NCI-H187 treated with DMSO at 0.1 percent for 48 hours (cell line): Measurements from ENCODE around the gene PEMT.

ENCODE experiments used
- DNase-seq: peaks from one replicate; lab custom pipeline; 2025; lab: John Stamatoyannopoulos, UW

PEMT gene

DNA sequence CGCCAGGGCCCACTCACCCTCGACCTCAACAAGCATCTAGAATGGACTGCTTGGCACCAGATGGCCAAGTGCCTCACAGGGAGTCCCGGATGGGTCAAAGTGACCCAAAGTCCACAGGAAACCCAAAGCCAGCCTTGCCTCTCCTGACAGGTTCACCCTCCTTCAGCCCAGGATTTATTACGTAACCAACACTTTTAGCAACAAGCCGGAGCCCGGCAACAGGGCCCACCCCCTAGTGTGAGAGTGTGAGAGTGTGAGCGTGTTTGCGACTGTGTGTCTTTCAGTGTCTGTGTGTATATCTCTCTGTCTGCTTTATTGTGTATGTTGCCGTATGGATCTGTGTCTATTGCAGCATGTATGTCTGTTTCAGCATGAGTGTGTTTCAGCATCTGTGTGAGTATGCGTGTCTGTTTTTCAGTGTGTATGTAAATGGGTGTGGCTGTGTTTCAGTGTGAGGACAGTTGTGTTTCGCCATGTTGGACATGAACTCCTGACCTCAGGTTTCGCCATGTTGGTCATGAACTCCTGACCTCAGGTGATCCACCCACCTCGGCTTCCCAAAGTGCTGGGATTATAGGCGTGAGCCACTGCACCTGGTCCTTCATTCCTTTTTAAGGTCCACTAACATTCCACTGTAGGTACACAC lies 13.7 kb upstream of the PEMT start:
- no peak for DNase-seq

DNA sequence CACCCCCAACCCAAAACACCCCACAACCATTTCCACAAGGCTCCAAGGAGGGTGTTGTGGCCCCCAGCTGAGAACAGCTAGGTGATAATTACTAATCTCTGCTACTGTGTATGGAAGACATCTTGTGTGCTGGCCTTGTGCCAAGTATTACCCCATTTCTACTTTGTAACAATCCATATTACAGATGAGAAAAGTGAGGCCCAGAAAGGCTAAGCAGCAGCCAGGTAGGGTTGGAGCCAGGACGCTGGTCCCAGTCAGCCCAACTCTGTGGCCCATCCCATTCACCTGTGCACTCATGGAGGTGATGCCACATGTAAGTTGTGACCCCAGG lies 12.4 kb upstream of the PEMT start:
- DNase-seq: no peak

DNA sequence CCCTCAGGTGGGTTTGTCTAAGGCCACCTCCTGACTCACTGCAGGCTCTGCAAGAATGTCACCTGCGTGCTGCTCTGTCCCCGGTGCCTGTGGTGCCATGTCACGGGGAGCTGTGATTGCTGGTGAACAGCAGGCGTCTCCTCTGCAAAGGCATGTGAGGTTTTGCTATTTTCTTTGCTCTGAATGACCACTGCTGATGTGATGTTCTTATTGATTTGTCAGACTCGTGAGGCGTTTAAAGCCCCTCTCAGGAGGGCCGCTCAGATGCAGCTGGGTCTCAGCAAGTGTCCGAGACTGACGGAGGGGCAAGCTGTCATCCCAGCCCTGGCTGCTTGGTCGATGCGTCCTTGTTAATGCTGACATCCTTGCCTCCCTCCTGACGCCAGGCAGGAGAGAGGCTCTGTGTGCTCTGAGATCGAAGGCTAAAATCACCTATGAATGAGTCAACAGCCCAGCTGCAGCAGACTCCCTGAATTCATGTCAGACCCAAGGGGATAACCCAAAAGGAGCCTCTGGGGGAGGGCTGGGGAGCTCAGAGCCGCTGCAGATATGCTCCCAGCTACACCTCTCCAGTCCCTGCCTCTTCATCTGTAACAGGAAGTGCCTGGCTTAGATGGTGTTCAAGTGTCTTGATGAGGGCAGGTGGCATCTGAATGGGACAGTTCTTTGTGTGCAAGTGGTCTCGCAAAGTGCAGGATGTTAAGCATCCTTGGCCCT lies 11.8 kb upstream of the PEMT start:
- peak; percentile 24 for DNase-seq

DNA sequence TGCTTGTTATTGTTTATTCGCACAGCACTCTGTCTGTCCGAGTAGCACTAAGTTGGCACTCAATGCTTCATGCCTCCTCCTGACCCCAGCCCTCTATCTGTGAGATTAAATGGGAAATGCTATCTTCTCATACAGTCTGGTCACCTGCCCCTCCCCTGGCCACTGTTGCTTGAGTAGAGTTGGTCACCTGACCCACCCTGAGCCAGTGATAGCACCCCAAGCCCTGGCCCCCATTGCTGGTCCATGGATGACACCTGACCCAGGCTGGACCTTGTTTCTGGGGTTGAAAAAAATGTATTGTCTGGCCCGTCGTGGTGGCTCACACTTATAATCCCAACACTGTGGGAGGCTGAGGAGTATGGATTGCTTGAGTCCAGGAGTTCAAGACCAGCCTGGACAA lies 8.5 kb upstream of the PEMT start:
- DNase-seq: no peak

DNA sequence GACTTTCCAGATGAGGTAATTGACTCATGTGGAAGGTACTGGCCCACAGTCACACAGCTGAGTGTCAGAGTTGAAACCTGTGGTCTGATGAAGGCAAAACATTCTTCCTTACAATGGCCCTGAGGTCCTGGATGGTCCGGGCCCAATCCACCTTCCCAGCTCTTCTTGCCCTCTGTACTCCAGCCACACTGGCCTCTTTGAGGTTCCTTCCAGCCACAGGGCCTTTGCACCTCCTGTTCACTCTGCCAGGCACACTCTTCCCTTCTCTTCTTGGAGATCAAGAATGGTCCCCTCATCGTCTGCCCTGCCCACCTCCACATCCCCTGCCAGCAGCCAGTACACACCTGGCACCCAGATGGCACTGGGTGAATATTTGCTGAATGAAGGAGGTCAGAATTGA lies 6.5 kb upstream of the PEMT start:
- DNase-seq: no peak

DNA sequence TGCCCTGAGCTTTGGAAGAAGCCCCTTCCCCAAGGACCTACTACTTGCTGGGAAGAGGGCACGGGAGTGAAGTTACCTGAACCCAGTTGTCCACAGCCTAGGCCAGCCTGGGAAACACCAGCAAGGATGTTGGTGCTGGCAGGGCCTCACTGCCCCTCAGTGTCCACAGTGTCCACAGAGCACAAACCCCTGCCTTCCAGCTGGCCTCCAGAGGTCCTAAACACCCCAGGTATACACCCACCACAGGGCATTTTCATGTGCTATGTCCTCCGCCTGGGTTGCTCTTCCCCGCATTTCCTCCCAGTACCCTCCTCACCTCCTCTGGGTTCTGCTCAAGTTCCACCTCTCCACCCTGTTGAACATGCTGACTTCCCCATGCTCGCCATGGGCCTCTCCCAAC lies 4.2 kb upstream of the PEMT start:
- DNase-seq: no peak

DNA sequence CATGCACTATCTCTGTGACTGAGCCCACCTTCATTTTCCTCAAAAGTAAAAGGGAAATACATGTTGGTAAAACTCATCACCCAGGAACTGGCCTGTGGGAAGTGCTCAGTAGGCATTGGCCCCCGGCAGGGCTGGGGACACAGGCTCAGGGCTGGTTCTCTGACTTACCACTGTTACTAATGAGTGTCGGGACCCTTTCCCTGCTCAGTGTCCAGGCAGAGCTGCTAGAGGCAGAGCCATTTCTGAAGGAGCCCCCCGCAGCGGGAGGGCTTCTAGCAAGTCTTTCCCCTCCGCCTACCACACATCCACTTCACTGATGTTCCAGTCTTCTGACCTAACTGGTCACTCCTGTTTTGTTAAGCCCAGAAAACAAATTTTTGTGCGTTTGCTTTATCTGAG lies 1.7 kb upstream of the PEMT start:
- no peak for DNase-seq

DNA sequence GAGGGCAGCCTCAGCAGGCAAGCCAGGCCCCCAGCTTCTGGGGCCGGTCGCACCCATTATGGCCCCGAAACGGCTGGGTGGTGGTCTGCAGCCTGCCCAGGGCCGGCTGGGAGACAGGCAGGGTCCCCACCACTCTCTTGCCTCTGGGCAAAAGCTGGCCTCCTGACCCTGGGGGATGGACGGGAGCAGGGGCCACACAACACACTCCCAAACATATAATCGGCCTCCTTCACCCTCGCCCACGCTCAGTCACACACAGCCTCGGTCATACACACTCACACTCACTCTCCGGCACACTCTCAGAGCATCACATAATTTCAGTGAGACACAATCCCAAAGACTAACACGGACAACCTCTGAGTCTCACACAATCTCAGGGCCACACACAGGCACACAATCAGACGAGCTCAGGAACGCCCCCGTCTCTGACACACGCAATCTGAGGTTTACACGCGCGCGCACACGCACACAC lies 589 bp downstream of the PEMT start:
- no peak for DNase-seq

DNA sequence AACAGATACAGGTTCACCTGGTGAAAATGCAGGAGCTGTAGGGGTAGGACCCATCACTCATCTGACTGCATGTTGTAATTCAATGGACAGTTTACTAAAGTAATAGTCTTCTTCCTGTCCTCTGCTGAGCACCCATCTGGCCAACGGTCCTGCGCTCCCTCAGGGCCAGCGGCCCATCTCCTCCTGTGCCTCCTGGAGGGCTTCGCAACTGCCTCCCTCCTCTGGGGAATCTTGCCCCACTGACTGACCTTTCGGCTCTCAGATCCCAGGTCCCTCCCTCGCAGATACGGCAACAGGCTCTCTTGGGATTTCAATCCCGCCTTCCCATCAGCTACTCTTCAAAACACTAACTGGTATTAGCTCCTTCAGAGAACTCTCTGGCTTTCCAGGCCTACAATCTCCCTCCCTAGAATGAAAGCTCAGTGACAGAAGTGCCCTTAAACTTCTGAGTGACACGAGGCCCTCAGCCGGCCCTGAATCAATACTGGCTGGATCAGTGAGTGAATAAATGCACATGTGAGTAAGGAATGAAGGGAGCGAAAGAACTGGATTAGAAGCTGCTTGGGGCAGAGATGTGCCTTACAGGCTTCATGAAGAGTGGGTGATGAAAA lies 1.3 kb downstream of the PEMT start:
- no peak for DNase-seq

DNA sequence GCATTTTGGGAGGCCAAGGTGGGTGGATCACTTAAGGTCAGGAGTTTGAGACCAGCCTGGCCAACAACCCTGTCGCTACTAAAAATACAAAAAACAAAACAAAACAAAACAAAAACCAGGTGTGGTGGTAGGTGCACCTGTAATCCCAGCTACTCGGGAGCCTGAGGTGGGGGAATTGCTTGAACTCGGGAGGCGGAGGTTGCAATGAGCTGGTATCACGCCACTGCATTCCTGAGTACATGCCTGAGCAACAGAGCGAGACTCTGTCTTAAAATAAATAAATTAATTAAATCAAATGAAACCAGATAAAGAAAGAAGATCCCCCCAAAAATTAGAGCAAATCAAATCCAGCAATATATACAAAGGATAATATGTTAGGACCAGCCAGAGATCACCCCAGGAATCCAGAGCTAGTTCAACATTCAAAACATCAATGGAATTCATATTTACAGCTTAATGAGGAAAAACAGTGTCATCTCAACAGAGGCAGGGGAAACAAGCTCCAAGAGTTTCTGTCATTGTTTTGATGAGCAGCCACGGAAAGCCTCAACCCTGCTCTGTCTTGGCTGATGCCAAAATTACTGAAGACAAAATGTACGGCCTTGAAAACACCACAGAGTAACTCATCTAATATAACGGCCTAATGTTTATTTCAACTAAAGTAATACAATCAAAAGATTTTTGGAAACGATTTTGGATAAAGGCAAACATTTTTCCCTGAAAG lies 3.7 kb downstream of the PEMT start:
- no peak for DNase-seq

DNA sequence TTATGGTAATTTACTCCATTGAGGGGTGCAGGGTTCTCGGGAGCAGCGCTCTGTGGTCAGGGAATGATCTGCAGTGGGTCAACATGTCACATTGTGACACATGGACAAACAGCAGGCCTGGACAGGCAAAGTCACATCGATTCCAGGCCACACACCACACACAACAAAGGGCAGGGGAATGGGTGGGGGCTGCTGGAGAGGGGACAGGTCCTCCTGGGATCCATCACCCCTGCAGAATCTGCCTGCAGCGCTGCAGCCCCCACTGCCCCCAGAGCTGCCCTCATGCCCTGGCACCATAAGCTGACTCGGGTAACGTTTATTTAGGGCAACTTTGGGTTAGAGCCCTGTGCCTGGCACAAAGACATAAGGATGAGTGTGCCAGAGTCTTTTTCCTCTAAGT lies 9.1 kb downstream of the PEMT start:
- DNase-seq: no peak

DNA sequence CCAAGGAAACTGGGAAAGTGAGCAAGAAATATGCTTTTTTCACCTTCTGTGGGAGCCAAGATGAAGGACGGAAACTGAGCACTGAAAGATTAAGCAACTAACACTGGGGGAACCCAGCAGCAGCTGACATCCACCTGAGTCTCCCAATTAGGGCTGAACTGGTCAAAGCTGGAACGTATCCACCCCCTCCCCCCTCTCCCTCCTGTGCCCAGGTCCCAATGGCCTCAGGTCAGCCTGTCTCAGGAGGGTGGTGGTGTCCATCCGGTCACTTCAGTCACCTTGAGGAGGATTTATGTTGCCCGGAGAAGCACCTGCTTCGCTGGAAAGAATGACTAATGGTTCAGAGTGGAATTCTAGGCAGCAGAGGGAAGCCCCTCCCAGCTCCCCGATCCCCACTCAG lies 10.0 kb downstream of the PEMT start:
- DNase-seq: no peak

DNA sequence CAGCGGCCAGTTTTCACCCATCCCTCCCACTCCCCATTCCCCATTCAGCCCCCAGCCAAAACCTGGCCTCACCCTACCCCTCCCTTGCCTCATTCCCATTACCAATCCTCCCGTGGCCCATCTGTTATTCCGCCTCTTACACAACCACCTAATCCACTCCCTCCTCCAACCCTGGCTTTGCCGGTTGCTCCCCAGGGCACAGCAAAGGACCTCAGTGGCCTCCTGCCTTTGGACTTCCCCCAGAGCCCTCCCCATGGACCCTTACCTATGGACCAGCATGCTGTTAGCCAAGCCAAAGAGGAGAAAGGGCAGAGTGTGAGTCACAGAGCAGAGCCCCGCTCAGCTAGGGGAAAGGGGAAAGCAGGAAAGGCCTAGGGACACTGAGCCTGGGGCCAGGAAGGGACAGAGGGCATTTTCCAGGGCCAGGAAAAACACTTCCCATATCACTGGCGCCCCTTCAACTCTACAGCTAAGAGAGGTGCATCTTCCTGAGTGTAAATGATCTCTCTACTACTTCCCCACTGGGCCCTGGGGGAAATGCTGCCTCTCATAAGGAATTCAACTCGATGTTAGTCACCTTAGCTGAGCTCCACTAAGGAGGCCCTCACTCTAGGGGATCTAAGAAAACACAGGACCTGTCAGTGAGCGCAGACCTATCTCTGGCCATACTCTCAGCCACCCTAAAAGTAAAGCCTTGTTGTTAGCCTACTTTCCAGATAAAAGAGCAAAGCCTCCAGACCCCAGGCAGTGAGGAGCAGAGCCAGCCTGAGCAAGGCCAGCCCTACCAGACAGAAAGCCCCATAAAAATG lies 10.6 kb downstream of the PEMT start:
- no peak for DNase-seq

DNA sequence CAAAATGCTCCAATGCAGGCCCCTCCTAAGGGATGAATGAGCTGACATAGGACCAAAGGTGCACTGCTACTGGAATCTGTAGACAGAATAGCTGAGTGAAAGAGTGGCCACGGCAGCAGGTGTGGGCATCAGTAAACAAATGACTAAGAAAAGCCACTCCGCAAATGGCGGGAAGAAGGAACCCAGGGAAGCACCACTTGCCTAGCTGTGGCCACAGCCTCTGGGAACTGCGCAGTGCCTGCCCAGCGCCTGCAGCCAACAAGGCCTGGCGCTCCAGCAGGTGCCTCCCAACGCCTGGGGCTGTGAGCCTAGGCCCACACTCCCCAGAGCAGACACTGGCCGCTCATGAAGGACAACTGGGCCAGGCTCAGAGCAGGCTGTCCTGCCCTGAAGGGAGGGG lies 11.8 kb downstream of the PEMT start:
- no peak for DNase-seq

DNA sequence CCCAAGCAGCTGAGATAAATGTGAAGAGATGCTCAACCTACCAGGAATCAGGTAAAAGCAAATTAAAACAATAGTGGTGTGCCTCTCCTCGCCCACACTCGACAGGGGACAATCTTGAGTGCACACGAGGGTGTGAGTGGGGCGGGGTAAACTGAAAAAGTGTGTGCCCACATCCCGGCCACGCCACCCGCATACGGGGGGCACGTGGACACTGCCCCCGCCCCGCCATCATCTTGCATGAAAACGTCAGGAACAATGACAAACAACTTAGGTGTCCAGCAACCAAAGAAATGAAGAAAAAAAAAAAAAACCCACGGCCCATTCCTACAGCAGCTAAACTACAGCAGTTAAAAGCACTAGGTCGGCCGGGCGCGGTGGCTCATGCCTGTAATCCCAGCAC lies 14.1 kb downstream of the PEMT start:
- DNase-seq: no peak

DNA sequence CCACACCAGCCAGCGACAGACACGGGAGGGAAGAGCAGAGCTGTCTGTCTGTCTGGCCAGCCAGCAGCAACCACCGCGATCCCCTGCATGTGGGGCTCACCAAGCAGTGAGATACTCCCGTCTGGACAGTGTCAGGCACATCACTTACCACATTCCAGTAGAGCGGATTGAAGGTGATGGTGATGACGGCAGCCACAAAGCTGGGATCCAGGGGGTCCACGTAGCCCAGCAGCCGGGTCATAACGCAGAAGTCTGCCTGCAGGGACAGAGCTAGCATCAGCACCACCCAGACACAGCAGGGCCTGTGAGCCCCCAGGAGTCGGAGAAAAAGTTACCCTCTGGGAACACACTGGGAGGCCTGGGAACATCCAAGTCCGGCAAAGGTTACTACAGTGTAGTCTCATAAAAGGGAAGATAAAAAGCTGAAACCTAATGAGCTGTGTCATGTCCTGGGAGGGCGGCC lies 14.7 kb downstream of the PEMT start:
- no peak for DNase-seq

DNA sequence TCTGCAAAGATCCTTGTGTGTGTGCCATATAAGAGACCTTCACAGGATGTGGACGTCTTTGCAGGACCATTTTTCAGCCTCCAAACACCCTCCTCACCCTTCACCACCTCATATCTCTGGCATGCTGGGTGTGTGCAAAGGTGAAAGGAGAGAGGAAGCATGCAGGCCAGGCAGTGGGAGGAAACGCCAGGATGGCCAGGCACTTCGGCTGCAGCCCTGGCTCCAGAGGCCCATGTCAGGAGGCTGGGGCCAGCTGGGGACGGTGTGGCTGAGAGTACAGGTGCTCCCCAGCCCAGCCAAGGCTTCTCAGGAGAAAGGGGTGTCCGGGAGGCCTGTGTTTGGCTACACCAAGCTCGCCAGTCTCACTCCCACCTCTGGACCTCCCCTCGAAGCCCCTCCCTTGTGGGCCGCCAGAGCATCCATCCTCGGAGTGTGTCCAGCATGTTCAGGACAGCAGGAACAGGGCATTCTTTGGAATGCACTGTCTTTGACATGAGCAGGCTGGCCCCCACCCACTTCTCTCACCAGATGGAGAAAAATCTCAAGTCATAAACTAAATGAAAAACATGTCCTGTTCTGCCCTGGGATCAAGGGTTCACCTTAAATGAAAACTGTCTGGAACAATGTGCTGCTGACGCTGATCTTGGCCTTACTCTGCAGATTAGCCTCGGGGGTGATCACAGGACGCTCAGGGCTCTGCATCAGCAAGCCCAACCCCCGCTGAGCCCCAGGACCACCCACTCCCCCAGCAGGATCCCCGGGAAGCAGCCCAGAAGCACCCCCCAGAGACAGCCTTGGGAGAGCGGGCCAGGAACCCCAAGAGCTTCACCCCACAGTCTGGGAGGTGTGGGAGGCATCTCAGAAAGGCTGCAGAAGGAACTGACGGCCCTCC lies 15.9 kb downstream of the PEMT start:
- DNase-seq: no peak

DNA sequence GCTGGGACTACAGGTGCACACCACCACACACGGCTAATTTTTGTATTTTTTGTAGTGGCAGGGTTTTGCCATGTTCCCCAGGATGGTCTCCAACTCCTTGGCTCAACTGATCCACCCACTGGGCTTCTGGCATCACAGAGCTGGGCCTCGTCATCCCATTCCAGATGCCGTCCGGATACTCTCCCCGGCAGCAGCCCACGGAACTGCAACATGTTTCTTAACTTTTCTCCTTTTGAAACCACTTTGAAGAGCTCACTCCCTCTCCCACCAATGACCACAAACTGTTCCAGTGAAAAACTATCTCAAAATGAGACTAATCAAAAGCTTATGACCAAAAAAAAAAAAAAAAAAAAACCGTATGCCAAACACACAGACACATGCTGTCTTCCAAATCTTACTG lies 17.6 kb downstream of the PEMT start:
- DNase-seq: no peak

DNA sequence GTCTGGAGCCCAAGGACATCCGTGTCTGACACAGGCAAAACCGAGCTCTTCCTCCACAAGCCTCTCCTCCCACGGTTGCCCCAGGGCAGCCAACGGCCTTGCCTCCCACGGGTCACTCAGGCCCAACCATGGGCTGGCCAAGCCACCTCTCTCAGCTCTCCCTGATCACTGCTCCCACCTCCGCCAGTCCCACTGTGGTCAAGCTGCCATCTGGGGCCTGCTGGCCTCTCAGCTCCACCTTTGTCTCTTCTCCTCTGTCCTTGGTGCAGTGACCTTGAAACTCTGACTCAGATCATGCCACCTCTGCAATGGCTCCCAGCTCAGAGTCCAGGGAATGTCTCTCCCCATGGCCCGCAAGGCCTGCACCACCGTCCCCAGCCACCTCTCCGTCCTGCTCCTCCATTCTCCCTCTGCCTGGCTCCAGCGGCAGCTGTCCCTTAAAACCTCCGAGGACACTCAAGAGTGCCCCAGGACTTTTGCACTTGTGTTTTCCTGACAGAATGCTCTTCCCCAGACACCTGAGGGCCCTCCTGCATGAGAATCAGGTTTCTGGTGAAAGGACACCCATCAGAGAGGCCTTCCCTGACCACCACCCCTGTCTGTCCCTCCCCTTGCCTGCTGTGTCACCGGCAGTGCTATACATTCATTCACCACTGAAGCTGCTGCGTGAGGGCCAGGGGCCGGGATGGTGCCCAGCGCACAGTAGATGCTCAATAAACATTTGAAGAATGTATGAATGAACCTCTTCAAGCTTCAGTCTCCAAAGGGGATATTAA lies 19.3 kb downstream of the PEMT start:
- DNase-seq: no peak
